HG02938 (cell line): ENCODE data around the gene HOXA10.

ENCODE experiments used
- ATAC-seq: cut with Tn5 transposase; IDR thresholded peaks from one replicate; pipeline ENCODE4 v1.9.1; 2021; ENCODE audit warnings: mild to moderate bottlenecking, moderate library complexity; ENCODE audit not compliant: unreplicated experiment

HOXA10 gene

DNA sequence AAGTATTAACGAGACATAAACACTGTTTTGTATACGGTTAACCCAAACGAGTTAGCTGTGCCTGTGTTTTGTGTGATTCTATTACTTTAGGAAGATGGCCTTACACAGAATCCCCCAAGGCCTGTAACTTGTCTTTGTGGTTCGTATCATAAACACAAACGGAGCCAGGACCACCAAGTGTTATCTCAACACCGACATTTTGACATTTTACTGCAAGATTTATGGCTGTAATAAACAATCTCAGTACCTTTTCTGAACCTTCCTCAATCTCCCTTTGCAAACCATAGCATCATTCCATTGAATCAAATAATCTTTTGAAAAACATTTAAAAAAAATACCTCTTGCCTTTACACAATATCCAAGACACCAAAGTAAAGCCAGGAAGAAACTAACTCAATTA is 41.1 kb downstream of the HOXA10 start:
- no peak for ATAC-seq

DNA sequence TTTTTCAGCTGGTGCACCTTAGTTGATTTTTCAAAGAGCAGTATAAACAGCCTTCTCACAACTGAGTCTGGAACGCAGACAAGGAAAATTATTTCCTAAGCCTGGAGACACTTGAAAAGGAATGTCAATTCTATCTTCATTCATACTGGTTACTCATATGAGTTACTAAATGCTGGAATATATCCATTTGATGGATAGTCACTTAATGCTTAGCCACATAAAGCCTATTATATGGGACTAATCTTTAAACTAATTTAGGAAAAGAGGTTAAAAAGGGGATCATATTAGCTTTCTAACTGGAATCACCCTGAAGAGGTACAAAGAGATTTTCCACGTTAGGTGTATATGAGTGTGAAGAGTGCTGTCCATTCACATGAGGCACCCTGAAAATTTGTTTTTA is 41.9 kb downstream of the HOXA10 start:
- no peak for ATAC-seq

DNA sequence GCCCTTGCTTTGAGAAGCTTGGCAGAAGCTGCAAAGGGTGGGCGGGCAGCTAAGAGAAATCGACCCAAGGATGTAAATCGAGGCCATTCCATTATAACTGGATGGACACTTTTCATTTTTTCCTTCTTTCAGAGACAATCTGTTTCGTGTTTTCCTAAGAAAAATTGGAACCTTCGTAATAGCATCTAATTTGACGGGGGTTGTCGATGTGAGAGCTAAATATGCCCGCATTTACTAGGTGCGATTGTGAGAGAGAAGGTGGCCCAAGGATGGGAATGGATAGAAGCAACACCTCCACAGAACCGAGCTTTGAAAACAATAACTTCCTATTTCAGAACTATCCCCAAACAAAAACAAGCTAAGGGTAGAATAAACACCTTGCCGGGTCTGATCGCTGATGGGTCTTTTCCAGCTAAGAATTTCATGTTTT is 42.7 kb downstream of the HOXA10 start:
- ATAC-seq = no peak

DNA sequence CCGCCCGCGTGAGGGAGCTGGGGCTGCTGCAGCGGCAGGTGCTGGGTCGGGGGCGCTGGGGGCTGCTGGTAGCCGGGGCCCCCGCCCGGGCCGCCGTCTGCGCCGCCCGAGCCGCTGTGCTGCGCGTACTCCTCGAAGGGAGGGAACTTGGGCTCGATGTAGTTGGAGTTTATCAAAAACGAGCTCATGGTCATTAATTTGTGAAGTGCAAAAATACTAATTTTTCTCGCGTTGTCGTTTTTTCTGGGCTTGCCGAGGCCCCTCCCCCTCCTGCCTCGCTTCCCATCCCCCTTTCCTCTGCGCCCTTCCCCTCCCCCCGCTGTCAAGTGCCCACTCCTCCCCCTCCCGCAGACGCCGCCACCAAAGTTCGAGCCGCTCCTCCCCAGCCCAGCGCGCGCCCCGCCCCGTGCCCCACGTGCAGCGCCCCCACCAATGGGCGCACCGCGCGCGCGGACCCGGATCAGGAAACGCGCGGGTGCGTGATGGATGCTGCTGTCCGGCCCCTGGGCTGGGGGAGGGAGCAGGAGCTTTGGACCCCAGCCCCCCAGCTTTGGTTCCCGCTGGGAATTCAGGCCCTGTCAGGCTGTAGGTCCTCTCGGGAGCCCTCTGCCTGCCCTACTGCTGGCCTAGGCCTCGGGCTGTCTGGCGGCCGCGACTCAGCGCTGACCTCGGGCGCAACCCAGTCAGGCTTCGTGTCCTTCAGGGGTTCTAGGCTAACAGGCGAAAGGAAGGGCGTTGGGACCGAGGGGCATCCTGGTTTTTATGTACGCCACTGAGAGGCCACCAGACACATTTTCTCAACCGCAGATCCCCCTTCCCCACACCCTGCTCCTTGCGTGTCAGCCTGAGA is 43.4 kb downstream of the HOXA10 start, which contains the start of gene HOXA4:
Gene HOXA4, minus strand, starts transcription at position 218 of the 850 bp plus-strand sequence. Its CDS starts 24 bp downstream, at position 194.
- ATAC-seq = no peak

DNA sequence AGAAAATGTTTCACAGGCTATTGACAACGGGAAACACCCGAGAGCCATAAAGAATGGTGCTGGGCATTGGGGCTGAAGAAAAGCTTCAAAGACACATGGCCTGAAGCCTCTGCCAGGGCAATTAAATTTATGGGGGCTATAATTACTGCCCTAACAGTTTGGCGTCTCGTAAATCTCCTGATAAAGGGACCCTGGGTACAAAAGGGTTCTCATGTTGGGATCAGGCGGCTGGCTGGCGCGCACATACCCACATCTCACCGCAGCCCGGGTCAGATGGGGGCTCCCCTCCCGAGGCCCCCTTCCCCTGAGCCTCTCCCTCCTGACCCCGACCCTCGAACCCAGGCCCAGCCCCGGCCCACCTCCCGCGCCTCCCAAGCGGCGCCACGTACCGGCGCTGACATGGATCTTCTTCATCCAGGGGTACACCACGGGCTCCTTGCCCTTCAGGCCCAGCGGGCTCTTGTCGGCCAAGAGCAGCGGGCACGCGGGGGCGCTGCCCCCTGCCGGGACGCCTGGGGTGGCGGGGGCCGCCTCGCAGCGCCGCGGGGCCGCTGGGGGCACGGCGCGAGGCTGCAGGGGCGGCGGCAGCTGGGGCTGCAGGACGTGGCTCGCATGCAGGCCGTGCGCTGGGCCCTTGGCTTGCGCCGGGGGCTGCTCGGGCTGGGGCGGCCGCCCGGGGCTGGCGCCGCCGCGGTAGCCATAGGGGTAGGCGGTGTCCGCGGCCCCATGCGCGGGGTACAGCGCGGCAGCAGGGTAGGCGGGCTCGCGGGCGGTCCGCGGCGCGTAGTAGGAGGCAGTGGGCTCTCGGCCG is 44.2 kb downstream of the HOXA10 start:
- ATAC-seq = no peak

DNA sequence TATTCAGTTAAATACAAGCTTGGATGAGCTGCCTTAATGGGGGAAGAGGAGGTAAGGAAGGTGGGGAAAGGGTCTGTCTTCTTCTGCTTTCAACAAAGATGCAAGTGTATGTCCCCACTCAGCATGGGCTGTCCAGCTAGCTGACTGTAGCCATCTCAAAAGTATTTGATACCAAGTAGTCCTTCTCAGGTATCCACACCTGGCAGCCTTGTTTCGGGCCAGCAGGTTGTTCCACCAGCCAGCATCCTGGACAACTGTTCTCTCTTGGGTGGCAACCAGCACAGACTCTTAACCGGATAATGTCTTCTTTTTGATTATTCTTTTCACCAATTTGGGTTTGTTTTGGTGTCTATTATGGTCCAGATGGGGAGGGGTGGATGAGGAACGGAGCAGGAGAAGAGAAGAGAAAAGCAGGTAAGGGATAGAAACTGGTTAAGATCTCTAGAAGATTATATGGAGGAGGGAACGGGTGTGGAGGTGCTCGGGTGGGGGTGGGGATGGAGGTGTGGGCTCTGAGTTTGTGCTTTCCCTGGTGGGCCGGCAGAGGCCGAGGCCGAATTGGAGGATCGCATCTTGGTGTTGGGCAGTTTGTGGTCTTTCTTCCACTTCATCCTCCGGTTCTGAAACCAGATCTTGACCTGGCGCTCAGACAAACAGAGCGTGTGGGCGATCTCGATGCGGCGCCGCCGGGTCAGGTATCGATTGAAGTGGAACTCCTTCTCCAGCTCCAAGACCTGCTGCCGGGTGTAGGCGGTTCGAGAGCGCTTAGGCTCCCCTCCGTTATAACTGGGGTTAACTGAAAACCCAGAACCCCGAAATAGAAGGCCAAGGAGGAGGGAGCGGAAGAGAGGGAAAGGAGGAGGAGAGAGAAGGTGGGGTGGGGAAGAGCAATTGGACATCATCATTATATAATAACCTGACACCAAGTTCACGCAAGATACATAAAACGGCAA is 45.1 kb downstream of the HOXA10 start:
- ATAC-seq = no peak

DNA sequence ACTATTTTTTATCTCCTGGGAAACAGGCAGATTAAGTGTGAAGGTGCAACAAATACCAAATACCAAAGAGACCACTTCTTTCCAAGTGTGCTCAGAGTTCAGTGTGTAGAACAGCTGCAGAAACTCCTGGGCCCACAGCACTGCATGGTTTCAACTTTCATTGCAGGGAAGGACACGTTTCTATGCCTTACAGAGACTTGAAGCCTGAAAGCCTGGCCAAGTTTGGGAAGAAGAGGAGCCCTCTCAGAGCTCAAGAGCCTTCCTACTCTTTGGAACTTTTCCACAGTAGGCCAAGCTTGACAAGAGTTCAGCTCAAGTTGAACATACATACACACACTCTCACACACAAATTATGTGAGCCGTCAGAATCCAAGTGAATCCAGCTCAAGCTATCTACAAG is 46.1 kb downstream of the HOXA10 start:
- no peak for ATAC-seq

DNA sequence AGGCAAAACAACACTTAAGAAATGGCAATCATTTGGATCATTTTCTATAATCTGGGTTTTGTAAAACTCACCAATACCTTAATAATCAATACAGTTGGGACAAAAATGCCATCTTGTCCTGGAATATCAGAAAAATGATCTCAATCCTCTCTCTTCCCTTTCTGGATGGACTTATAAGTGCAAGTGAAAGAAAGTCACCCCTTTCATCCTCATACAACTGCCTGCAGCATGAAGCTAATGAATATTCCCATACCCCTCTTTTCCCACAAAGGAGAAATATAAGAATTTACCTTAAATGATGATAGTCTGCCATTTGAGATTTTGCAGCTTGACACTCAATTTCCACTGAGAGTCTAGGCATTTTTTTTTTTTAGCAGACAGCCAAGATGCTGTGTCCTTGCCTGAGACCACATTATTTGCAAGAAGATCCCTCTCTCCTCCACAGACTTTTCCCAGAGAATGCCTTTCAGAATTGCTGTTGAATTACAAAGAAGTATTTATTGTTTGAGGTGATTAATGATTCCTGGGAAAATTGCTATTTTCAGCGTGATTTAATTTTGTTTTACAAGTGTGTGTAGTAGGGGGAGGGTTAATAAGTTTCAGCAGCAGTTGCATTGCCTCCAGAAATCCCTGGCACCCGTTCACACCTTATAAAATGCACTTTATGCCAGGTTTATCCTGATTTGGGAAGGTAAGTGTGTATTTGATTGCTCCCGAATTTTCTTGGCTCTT is 47.4 kb downstream of the HOXA10 start:
- ATAC-seq = no peak

DNA sequence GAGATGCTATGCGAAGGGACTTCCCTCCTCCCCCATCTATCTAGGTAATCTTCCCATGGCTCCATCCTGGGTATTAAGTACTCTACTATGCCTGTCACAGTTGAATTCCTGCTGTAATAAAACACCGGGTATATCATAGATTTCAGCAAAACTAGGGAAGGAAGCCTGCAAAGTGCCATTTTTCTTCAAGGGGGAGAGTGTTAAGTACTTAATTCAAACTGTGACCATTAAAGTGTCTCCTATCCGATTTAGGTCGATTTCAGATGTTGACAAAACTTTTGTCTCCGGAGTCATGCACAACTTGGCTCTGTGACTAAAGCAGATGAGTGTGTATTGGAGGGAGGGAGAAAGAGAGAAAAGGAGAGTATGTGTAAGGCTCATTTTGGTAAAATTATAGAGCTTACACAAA is 48.1 kb downstream of the HOXA10 start:
- no peak for ATAC-seq

DNA sequence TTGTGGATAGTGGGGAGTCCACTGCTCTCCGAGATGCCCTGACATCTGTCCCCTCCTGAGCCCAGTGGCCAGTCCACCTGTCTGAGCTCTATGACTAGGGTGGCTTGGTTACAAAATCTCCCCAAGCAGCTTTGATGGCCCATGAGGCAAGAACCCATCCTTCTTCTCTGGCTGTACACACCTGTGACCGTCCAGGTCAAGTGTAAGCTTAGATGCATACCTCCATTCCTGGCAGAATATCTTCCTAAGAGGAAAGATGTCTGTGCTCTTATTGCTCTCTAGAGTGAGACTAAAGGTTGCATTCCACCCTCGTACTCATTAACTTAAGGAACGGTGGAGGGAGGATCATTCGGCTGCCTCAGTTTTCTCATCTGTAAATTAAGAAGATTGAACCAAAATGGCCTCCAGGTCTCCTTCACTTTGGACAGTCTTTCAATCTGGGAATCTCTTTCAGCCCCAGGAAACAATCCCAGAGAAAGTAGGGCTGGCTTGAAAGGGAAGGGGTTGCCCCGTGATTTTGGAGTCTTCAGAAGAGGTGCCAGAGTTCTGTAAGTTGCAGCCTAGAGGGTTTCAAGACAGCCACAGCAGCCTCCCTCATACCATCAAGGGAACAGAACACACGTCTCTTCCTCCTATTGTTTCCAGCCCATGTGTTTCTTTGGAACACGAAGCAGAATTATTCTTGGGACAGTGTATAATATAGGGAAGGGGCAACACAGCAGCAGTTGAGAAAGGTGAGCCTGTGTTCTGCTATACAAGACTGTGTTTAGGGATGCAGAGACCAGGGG is 49.0 kb downstream of the HOXA10 start:
- no peak for ATAC-seq

DNA sequence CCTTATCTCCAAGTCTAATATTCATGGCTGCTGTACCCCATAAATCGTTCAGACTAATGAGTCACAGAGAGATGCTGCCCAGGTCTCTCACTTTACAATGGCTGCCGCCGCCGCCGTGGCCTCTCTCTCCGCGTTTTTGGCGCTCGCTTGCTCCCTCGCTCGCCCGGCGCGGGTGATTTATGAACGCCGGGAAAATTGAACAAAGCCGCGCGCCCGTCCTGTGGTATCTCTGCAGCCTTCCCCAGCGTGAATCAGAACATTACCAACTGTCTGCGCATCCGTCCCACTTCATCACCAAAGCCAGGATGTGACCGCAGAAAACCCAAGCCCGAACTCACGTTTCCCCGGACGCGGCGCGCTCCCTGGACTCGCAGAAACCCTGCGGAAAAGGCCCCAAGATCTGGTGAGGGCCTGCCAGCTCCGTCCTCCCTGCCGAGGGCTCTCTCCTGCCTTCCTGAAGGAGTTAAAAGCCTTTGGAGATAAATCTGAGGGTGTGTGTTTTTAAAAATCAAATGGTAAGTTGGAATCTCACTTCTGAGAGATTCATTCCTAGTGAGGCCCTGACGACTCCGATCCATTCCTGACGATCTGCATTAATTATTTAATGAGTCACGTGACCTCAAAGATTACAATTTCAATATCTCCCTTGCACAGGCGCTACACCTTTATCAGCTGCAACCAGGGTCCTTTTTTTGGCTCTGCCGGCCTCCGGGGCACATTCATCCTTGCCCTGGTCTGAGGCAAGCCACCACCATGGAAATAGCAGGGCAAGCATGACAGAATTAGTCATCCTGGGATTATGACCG is 49.8 kb downstream of the HOXA10 start:
- ATAC-seq = no peak

DNA sequence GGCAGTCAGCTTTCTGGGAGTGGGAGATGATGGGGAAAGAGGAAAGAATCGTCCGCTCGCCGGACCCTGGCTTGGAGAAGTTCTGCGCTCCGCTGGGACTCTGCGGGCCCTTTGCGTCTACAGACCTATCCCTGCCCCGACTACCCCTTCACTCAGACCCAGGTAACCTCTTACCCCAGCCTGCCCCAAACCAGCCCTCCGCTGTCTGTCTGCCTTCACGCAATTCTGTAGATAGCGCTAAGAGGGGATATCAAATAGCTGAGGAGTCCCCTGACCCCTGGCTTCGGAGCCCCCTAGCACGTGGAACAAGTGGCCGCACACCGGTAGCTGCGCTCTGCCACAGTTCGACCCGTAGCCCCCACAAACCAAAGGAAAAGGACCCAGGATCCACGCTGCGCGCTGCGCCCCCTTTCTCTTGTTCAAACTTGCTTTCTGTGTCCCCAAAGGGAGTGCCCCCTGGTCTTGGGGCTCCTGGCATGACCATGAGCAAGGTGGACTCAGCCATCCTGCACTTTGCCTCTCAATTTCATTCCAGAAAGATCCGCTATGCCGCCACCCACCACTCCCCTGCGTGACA is 50.6 kb downstream of the HOXA10 start:
- ATAC-seq = no peak

DNA sequence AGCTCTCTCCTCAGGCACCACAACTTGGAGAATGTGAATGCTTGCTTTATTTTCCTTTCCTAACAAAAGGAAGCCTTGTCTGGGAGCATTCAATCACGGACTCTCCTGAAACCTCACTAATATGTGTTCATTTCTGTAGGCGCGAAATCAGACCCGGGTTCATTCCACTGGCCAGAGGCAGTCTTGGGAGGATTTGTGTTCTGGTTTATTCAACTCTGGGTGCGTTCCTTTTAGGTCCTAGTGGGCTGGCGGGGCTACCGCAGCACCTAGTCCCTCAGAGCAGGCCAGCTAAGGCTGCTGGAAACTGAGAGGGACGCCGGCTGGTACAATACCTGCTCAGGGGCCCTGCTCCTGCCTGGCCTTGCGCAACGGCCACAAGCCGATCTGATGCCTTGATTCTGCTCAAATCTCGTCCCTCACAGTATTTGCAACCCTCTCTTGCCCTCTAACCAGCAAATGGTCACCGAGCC is 51.1 kb downstream of the HOXA10 start:
- no peak for ATAC-seq

DNA sequence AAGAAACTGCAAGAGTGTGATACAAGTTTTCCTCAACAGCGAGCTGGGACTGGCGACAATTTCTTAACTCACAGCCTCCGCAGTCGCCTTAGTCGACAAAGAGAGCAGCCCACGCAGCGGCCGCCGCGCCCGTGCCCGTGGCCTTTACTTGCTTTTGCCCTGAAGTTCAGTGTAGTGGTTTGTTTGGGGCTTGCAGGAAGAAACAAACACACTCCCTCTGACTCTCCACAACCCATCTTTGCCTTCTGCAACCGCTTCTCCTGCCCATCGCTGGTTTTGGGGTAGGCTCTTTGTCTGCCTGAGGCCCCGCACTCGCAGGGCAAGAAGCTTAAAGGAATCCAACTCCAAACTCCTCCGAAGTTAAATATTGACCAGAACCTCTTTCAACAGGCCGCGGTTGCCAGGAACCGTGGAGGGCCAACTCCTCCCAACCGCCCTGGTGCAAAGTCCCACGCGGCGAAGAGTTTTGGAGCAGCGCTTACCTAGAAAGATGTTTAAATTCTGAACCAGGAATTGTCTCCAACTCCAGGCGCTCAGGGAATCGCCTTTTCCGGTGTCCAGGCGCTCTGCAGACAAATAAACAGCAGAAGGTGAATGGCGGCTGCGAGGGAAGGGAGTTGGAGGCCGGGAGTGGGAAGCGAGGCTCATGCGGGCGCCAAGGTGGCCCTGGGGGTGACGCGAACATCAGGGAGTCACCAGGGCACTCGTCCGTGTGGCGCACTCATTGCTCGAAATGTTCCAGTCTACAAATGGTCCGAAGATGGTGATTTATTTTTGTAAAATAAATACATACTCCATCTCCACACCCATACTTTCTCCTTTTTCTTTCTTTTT is 51.8 kb downstream of the HOXA10 start:
- no peak for ATAC-seq

DNA sequence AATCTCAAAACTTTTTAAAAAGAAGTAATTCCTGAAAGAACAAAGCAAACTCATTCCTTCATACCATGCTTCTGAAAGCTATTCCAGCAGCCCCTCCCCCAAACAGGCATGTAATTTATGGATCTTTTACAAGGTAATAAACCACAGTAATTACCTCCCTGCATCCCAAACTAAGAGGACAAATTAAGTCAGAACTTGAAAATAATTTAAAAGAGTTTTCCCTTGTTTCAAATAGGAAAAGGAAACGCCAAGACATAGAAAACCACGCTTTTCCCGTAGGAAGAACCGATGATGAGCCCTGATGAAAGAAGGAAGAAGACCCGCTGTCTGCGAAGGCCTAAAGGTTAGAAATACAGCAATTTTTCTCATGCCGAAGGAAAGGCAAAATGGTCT is 52.4 kb downstream of the HOXA10 start:
- no peak for ATAC-seq
